PC-3 (cell line): ENCODE measurements around the gene ATF6B. TPM values are rescaled to one million over a fixed set of nuclear protein-coding genes. Genes with fewer than 3 reads are reported as not detected.

Experiments used
- ATAC-seq: fragments of 200-7000 bp; cut with Tn5 transposase; 2 replicates; pipeline ENCODE4 v1.9.1; 2020; ENCODE audit warnings: mild to moderate bottlenecking, moderate library complexity
- BruUV-seq: library from RNA; stranded (reverse); fragments of 400-500 nt; replicated peaks from 2 replicates; lab custom pipeline; 2021; lab: Mats Ljungman, UMichigan
- CTCF ChIA-PET: fragments of 300-600 bp; sonication (Branson Sonifier 250); formaldehyde crosslinking; loops from one replicate; lab custom pipeline; 2022; ENCODE audit warnings: antibody characterized with exemption; lab: Charles Lee
- POLR2A ChIA-PET: fragments of 300-600 bp; sonication (Branson Sonifier 250); formaldehyde crosslinking; loops from one replicate; lab custom pipeline; 2022; ENCODE audit warnings: antibody characterized with exemption; ENCODE audit not compliant: unreplicated experiment; lab: Charles Lee
- DNase-seq: peaks from one replicate; pipeline ENCODE4 v3.0.0-alpha.2; 2015
- H2AFZ ChIP-seq: fragments of 300-600 bp; sonication (generic); 2 replicates; pipeline ENCODE4 v1.6.0; 2016; ENCODE audit warnings: antibody characterized with exemption, low read length
- H3F3A ChIP-seq: fragments of 300-600 bp; sonication (generic); one replicate; pipeline ENCODE4 v1.6.0; 2017; ENCODE audit warnings: antibody characterized with exemption, low read length, control low read depth, mild to moderate bottlenecking; ENCODE audit not compliant: unreplicated experiment
- H3K27ac ChIP-seq: fragments of 300-600 bp; sonication (generic); 2 replicates; pipeline ENCODE4 v1.5.1; 2016; ENCODE audit warnings: mild to moderate bottlenecking, low read length
- H3K27me3 ChIP-seq: fragments of 300-600 bp; sonication (generic); 2 replicates; pipeline ENCODE4 v1.6.1; 2016; ENCODE audit warnings: low read length, mixed read lengths
- H3K36me3 ChIP-seq: fragments of 300-600 bp; sonication (generic); 2 replicates; pipeline ENCODE4 v1.6.1; 2016; ENCODE audit warnings: low read depth, mixed run types, low read length, mixed read lengths
- H3K4me1 ChIP-seq: fragments of 300-600 bp; sonication (generic); 2 replicates; pipeline ENCODE4 v1.5.1; 2016; ENCODE audit warnings: low read length; ENCODE audit not compliant: insufficient read depth
- H3K4me2 ChIP-seq: fragments of 300-600 bp; sonication (generic); 2 replicates; pipeline ENCODE4 v1.6.0; 2016; ENCODE audit warnings: low read length
- H3K4me3 ChIP-seq: fragments of 300-600 bp; sonication (generic); 2 replicates; pipeline ENCODE4 v1.5.1; 2016; ENCODE audit warnings: mild to moderate bottlenecking, low read length, mixed read lengths
- H3K79me2 ChIP-seq: fragments of 300-600 bp; sonication (generic); 2 replicates; pipeline ENCODE4 v1.6.1; 2017; ENCODE audit warnings: low read length, mixed read lengths
- H3K9ac ChIP-seq: fragments of 300-600 bp; sonication (generic); 2 replicates; pipeline ENCODE4 v1.6.0; 2016; ENCODE audit warnings: mild to moderate bottlenecking, low read length
- H3K9me2 ChIP-seq: fragments of 300-600 bp; sonication (generic); replicated peaks from 2 replicates; pipeline ENCODE4 v1.6.1; 2016; ENCODE audit warnings: mixed run types, low read length, mixed read lengths
- H3K9me3 ChIP-seq: fragments of 300-600 bp; sonication (generic); 2 replicates; pipeline ENCODE4 v1.6.1; 2016; ENCODE audit warnings: low read length, mixed read lengths
- H4K20me1 ChIP-seq: fragments of 300-600 bp; sonication (generic); 2 replicates; pipeline ENCODE4 v1.6.1; 2016; ENCODE audit warnings: low read length, mixed read lengths
- CTCF ChIP-seq: fragments of 300-600 bp; sonication (generic); conservative IDR thresholded peaks from 2 replicates; pipeline ENCODE4 v1.5.1; 2017; ENCODE audit warnings: antibody characterized with exemption, low read depth, mild to moderate bottlenecking, low read length
- EZH2 ChIP-seq: fragments of 300-600 bp; sonication (generic); IDR thresholded peaks from one replicate; pipeline ENCODE4 v1.6.1; 2017; ENCODE audit warnings: antibody characterized with exemption, mild to moderate bottlenecking, low read length; ENCODE audit not compliant: unreplicated experiment
- EZH2phosphoT487 ChIP-seq: fragments of 300-600 bp; sonication (generic); IDR thresholded peaks from 2 replicates; pipeline ENCODE4 v1.6.1; 2018; ENCODE audit warnings: mild to moderate bottlenecking, antibody characterized with exemption, low read length, borderline replicate concordance
- intact Hi-C: fragments of 100-400 bp; cut with micrococcal nuclease; formaldehyde crosslinking; loops from 2 replicates; pipeline ENCODE4 v1.9.0; 2023
- total RNA-seq: library from RNA; depleted of rRNA; stranded (reverse); fragments of >200 nt; gene quantifications from 2 replicates; pipeline ENCODE4 v1.2.3, GENCODE V29; 2014

Gene ATF6B
- total RNA-seq, 1 experiment from 2014 or later, result 33.4 TPM

GRCh38 chr6:32164295-32164694 is 36.2 kb upstream of the ATF6B start, which contains the start of gene EGFL8:
EGFL8 (plus strand) TSS chr6:32164595; CDS start chr6:32166166, 1,571 bp downstream.
- H3K36me3 ChIP-seq, result peaks cover 14% of the 10 kb centered on the region; the same call in 1 of the 2 replicates
- no peak for ATAC-seq
- POLR2A ChIA-PET, result no interaction called here

GRCh38 chr6:32163559-32164258 is 35.7 kb upstream of the ATF6B start:
- ATAC-seq, result no peak
- H3K27ac ChIP-seq, result no peak overlapping the region
- intact Hi-C loops, result no loop called here
- POLR2A ChIA-PET, result no interaction called here
- CTCF ChIA-PET, result no interaction called here
- H3K27me3 ChIP-seq, result no peaks in the 10 kb centered on the region
- TF ChIP-seq CTCF (no peak), EZH2 (no peak), EZH2phosphoT487 (no peak)
- BruUV-seq, result no TSS peak
- no peak overlapping the region for H3K9ac ChIP-seq
- no peaks in the 10 kb centered on the region for H3K9me3 ChIP-seq
- H2AFZ ChIP-seq, result no peak overlapping the region
- H3K9me2 ChIP-seq, result no peaks in the 10 kb centered on the region
- H3K4me3 ChIP-seq, result no peak overlapping the region
- H3K4me2 ChIP-seq, result no peak overlapping the region
- no peaks in the 10 kb centered on the region for H3K4me1 ChIP-seq
- no peaks in the 10 kb centered on the region for H3F3A ChIP-seq
- H3K79me2 ChIP-seq, result no peaks in the 10 kb centered on the region
- peaks cover 14% of the 10 kb centered on the region; the same call in 1 of the 2 replicates for H3K36me3 ChIP-seq
- H4K20me1 ChIP-seq, result no peaks in the 10 kb centered on the region
- DNase-seq, result no peak

More at GRCh38 chr6:32164295-32164694, 36.2 kb upstream of the ATF6B start, which contains the start of gene EGFL8:
- DNase-seq, result no peak
- Histone ChIP-seq H3K9me2 (no peaks in the 10 kb centered on the region), H3F3A (no peaks in the 10 kb centered on the region), H3K4me2 (no peak within 1 kb of the TSS), H2AFZ (no peak within 1 kb of the TSS), H3K79me2 (no peaks in the 10 kb centered on the region), H3K9ac (no peak within 1 kb of the TSS), H3K4me1 (no peaks in the 10 kb centered on the region), H4K20me1 (no peaks in the 10 kb centered on the region), H3K27ac (no peak within 1 kb of the TSS), H3K27me3 (no peaks in the 10 kb centered on the region), H3K4me3 (no peak within 1 kb of the TSS), H3K9me3 (no peaks in the 10 kb centered on the region)
- CTCF ChIA-PET, result no interaction called here
- TF ChIP-seq EZH2 (no peak), CTCF (no peak), EZH2phosphoT487 (no peak)
- no TSS peak for BruUV-seq
- intact Hi-C loops, result no loop called here

- ATAC-seq (no peak), DNase-seq (no peak)
- no TSS peak for BruUV-seq
- H3K36me3 ChIP-seq, result peaks cover 11% of the 10 kb centered on the region; the same call in 1 of the 2 replicates
- no peak overlapping the region for H3K4me3 ChIP-seq
- H3K27ac ChIP-seq, result no peak overlapping the region
- no peak overlapping the region for H2AFZ ChIP-seq
- H3K27me3 ChIP-seq, result no peaks in the 10 kb centered on the region
- TF ChIP-seq EZH2 (no peak), CTCF (no peak), EZH2phosphoT487 (no peak)
- ChIA-PET CTCF (no interaction called here), POLR2A (no interaction called here)
- H3K4me2 ChIP-seq, result no peak overlapping the region
- H3K9me2 ChIP-seq, result no peaks in the 10 kb centered on the region
- H3F3A ChIP-seq, result no peaks in the 10 kb centered on the region
- H3K9ac ChIP-seq, result no peak overlapping the region
- peaks cover 29% of the 10 kb centered on the region for H3K79me2 ChIP-seq
- H3K4me1 ChIP-seq, result peaks cover 9% of the 10 kb centered on the region
- H4K20me1 ChIP-seq, result no peaks in the 10 kb centered on the region
- H3K9me3 ChIP-seq, result no peaks in the 10 kb centered on the region
- intact Hi-C loops, result no loop called here
Observed at GRCh38 chr6:32158052-32158451, 30.0 kb upstream of the ATF6B start.
